Hematopoietic multipotent progenitor cell treated with erythropoietin and hydrocortisone succinate and interleukin-3 and kit ligand, for 8 days (in vitro differentiated cells): ENCODE data around the gene MGP.
A peak's percentile ranks its signal among the peaks of the same experiment; 100 is the strongest.

Experiments used
- DNase-seq: peaks from one replicate; pipeline ENCODE4 v3.0.0-alpha.2; 2015

MGP gene

GRCh38 chr12:14854586-14855183 is 31.0 kb downstream of the MGP start:
- no peak for DNase-seq

- DNase-seq = peak; percentile 67
These were observed 31.7 kb downstream of the MGP start for GRCh38 chr12:14853961-14854360.

- no peak for DNase-seq
These were observed 32.8 kb downstream of the MGP start for GRCh38 chr12:14852880-14853279.

- DNase-seq = no peak
These were observed 34.6 kb downstream of the MGP start for GRCh38 chr12:14850929-14851663.

- DNase-seq = no peak
These were observed 36.0 kb downstream of the MGP start for GRCh38 chr12:14849661-14850060.

GRCh38 chr12:14846876-14847580 is 38.6 kb downstream of the MGP start:
- no peak for DNase-seq

GRCh38 chr12:14846042-14846587 is 39.5 kb downstream of the MGP start:
- DNase-seq = peak; percentile 60

- DNase-seq = peak; percentile 88
These were observed 40.3 kb downstream of the MGP start for GRCh38 chr12:14845350-14845750.

GRCh38 chr12:14844401-14844800 is 41.3 kb downstream of the MGP start:
- DNase-seq = peak; percentile 41

- DNase-seq = peak; percentile 97
These were observed 42.2 kb downstream of the MGP start, which contains the start of gene ART4 for GRCh38 chr12:14843425-14843887. Gene ART4 (minus strand): TSS chr12:14843526. CDS start chr12:14843113, 413 bp downstream.

- DNase-seq = no peak
These were observed 43.3 kb downstream of the MGP start for GRCh38 chr12:14842315-14842714.

- no peak for DNase-seq
These were observed 43.9 kb downstream of the MGP start for GRCh38 chr12:14841761-14842160.

GRCh38 chr12:14840616-14841015 is 45.0 kb downstream of the MGP start:
- DNase-seq = no peak

GRCh38 chr12:14839262-14839661 is 46.4 kb downstream of the MGP start:
- DNase-seq = no peak

- DNase-seq = peak; percentile 23
These were observed 49.1 kb downstream of the MGP start for GRCh38 chr12:14836336-14837210.

GRCh38 chr12:14834509-14834908 is 51.1 kb downstream of the MGP start:
- no peak for DNase-seq

- DNase-seq = peak; percentile 45
These were observed 51.7 kb downstream of the MGP start for GRCh38 chr12:14833952-14834351.

GRCh38 chr12:14833336-14833735 is 52.3 kb downstream of the MGP start:
- DNase-seq = no peak
